ENCODE measurements around the gene RNF13.

DNA sequence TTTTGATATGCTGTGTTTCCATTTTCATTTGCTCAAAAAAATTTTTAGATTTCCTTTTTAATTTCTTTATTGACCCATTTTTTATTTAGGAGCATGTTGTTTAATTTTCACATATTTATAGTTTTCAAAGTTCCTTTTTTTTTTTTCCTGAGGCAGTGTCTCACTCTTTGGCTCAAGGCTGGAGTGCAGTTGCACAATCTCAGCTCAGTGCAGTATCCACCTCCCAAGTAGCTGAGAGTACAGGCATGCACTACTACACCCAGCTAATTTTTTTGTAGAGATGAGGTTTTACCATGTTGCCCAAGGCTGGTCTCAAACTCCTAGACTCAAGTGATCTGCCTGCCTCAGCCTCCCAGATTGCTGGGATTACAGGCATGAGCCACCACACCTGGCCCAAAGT lies 121.5 kb downstream of the RNF13 start:
- TF ChIP-seq PATZ1 (CRISPR knock-in tag; IDR thresholded peaks at IDR 0.05; ENCODE audit: borderline replicate concordance) (no peak), ZFP3 (CRISPR knock-in tag; IDR thresholded peaks at IDR 0.05) (no peak), CSDC2 (CRISPR knock-in tag; IDR thresholded peaks at IDR 0.05) (no peak), RARB (CRISPR knock-in tag; IDR thresholded peaks at IDR 0.05) (no peak), TCF4 (CRISPR knock-in tag; IDR thresholded peaks at IDR 0.05; ENCODE audit: borderline replicate concordance) (no peak), ESRRG (CRISPR knock-in tag; IDR thresholded peaks at IDR 0.05) (no peak), ZFP30 (CRISPR knock-in tag; IDR thresholded peaks at IDR 0.05) (no peak), ISL1 (CRISPR knock-in tag; IDR thresholded peaks at IDR 0.05) (no peak), OSR1 (CRISPR knock-in tag; IDR thresholded peaks at IDR 0.05) (no peak)
- TF ChIP-seq, protein P1, sequence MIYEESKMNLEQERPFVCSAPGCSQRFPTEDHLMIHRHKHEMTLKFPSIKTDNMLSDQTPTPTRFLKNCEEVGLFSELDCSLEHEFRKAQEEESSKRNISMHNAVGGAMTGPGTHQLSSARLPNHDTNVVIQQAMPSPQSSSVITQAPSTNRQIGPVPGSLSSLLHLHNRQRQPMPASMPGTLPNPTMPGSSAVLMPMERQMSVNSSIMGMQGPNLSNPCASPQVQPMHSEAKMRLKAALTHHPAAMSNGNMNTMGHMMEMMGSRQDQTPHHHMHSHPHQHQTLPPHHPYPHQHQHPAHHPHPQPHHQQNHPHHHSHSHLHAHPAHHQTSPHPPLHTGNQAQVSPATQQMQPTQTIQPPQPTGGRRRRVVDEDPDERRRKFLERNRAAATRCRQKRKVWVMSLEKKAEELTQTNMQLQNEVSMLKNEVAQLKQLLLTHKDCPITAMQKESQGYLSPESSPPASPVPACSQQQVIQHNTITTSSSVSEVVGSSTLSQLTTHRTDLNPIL (CRISPR knock-in tag; IDR thresholded peaks at IDR 0.05; ENCODE audit: low read depth): no peak

Measured in SK-N-SH treated with all-trans-retinoic acid at 6 μM for 48 hours (cell line).